ENCODE results near the gene KLF12. TPM values are rescaled to one million over a fixed set of nuclear protein-coding genes. Genes with fewer than 3 reads are reported as not detected.
A peak's percentile ranks its signal among the peaks of the same experiment; 100 is the strongest.

Gene KLF12
- total and polyA plus RNA-seq, 2 experiments from 2014 or later = 6.4 to 7.7 TPM

DNA sequence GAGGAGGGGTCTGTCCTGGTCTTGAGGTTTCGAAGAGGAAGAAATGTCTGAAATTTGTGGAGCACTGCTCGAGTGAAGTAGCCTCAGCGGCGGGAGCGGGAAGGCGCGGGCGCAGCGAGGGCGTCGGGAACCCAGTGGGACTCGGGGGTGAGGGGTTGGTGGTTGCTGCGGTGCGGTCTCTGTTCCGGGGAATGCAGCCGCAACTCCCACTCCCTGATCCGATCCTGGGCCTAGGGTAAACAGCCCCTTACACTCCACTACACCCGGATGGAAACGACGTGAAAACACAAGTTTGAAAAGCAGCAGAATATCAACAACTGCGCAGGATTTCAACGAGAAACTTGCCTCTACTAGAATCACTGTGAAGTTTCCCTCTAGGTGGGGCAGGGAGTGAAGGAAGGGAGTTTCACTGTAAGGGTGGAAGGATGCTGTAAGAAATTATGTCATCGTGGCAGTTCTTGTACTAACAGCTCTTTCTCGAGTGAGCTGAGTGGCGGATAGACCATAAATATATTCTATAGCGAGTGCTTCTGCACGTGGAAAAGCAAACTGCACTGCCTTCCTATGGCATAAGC, 2.0 kb upstream of the KLF12 start:
- Mint-ChIP-seq H3K27me3 (ENCODE audit: insufficient read depth, low read depth, poor library complexity) (peaks cover 5% of the 10 kb centered on the region), H3K36me3 (ENCODE audit: low read depth) (no peaks in the 10 kb centered on the region), H3K4me1 (peaks cover 13% of the 10 kb centered on the region), H3K27ac (no peak overlapping the region), H3K4me3 (no peak overlapping the region), H3K9me3 (no peaks in the 10 kb centered on the region)
- no peak for TF ChIP-seq NANOG (IDR thresholded peaks at IDR 0.05; ENCODE audit: borderline replicate concordance)
- no peak for TF ChIP-seq POLR2AphosphoS5 (IDR thresholded peaks at IDR 0.05; ENCODE audit: low read depth)
- no peak for TF ChIP-seq CREB1 (CRISPR knock-in tag; IDR thresholded peaks at IDR 0.05; ENCODE audit: low read depth)
- no peak for TF ChIP-seq ZNF331 (CRISPR knock-in tag; IDR thresholded peaks at IDR 0.05; ENCODE audit: low read depth)
- Histone ChIP-seq H3F3A (replicated peaks; ENCODE audit: low read depth) (no peaks in the 10 kb centered on the region; the same call in 1 of the 2 replicates), H3K4me3 (peak overlapping the region; percentile 95), H4K20me1 (replicated peaks; ENCODE audit: insufficient read depth) (no peaks in the 10 kb centered on the region), H3K4me1 (ENCODE audit: insufficient read depth) (peaks cover 9% of the 10 kb centered on the region), H3K27ac (ENCODE audit: low read depth) (peak overlapping the region; percentile 93), H3K36me3 (ENCODE audit: insufficient read depth) (no peaks in the 10 kb centered on the region), H3K79me2 (replicated peaks; ENCODE audit: insufficient read depth) (peaks cover 18% of the 10 kb centered on the region), H3K4me2 (peak overlapping the region; percentile 99), H2AFZ (peak overlapping the region; percentile 100), H3K27me3 (ENCODE audit: insufficient read depth) (peaks cover 18% of the 10 kb centered on the region), H3K9me2 (ENCODE audit: insufficient read depth) (no peaks in the 10 kb centered on the region)
- ATAC-seq (peak; percentile 6), DNase-seq (ENCODE audit: low spot score) (peak; percentile 43)

DNA sequence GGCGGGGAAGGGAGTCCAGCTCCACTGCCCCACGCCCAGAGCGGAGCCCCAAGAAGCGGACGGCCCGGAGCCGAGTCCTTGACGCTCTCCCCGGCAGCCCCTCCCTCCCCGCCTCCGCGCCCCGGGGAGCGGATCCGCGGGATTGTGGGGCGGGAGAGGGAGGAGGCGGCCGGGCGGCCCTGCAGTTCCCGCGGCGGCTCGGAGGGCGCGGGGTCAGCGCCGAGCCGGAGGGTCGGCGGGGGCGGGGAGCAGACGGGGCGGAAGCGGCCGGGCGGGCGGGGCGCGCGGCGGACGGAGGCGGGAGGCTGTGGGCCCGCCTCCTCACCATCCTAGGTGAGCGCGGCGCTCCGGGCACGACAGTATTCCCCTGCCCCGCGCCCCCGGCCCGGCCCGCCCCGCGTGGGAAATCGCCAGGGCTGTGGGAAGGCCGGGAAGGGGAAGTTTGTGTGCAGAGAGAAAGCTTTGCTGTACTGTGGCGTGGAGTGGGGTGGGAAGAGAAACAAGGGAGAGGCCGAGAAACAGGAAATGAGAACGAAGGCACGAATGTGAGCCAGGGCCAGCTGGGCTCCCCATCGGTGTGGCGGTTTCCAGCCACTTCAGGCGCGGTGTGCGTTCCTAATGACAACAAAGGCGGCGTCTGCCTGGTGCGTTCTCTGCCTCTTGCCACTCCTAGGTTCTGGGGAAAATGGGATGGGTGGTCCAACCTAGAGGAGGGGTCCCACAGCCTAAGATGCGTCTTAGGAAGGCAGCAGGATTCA, 1.3 kb upstream of the KLF12 start:
- Histone ChIP-seq H3F3A (replicated peaks; ENCODE audit: low read depth) (no peaks in the 10 kb centered on the region; the same call in 1 of the 2 replicates), H3K36me3 (ENCODE audit: insufficient read depth) (no peaks in the 10 kb centered on the region), H3K4me2 (peak overlapping the region; percentile 99), H3K9me2 (ENCODE audit: insufficient read depth) (no peaks in the 10 kb centered on the region), H3K79me2 (replicated peaks; ENCODE audit: insufficient read depth) (peaks cover 24% of the 10 kb centered on the region), H2AFZ (peak overlapping the region; percentile 100), H3K4me3 (peak overlapping the region; percentile 95), H3K4me1 (ENCODE audit: insufficient read depth) (peaks cover 9% of the 10 kb centered on the region), H3K27ac (ENCODE audit: low read depth) (peak overlapping the region; percentile 93), H3K27me3 (ENCODE audit: insufficient read depth) (peaks cover 18% of the 10 kb centered on the region), H4K20me1 (replicated peaks; ENCODE audit: insufficient read depth) (0 out of 2 replicates have a peak, but pooled peaks cover 4% of the 10 kb centered on the region)
- Mint-ChIP-seq H3K4me3 (peak overlapping the region; percentile 63; the same call in 1 of the 3 replicates), H3K4me1 (peaks cover 12% of the 10 kb centered on the region), H3K27me3 (ENCODE audit: insufficient read depth, low read depth, poor library complexity) (peaks cover 5% of the 10 kb centered on the region), H3K9me3 (no peaks in the 10 kb centered on the region), H3K27ac (no peak overlapping the region), H3K36me3 (ENCODE audit: low read depth) (no peaks in the 10 kb centered on the region)
- TF ChIP-seq, protein P1, sequence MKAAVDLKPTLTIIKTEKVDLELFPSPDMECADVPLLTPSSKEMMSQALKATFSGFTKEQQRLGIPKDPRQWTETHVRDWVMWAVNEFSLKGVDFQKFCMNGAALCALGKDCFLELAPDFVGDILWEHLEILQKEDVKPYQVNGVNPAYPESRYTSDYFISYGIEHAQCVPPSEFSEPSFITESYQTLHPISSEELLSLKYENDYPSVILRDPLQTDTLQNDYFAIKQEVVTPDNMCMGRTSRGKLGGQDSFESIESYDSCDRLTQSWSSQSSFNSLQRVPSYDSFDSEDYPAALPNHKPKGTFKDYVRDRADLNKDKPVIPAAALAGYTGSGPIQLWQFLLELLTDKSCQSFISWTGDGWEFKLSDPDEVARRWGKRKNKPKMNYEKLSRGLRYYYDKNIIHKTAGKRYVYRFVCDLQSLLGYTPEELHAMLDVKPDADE (IDR thresholded peaks at IDR 0.05) = 0 out of 2 replicates have a peak, but pooled peaks have one; percentile 26
- peak; percentile 42; the same call in 1 of the 2 replicates for TF ChIP-seq POLR2AphosphoS5 (IDR thresholded peaks at IDR 0.05; ENCODE audit: low read depth)
- TF ChIP-seq JUNB (IDR thresholded peaks at IDR 0.05; ENCODE audit: unreplicated experiment) = no peak
- peak; percentile 65 for ATAC-seq
- peak; percentile 89 for DNase-seq (ENCODE audit: low spot score)

DNA sequence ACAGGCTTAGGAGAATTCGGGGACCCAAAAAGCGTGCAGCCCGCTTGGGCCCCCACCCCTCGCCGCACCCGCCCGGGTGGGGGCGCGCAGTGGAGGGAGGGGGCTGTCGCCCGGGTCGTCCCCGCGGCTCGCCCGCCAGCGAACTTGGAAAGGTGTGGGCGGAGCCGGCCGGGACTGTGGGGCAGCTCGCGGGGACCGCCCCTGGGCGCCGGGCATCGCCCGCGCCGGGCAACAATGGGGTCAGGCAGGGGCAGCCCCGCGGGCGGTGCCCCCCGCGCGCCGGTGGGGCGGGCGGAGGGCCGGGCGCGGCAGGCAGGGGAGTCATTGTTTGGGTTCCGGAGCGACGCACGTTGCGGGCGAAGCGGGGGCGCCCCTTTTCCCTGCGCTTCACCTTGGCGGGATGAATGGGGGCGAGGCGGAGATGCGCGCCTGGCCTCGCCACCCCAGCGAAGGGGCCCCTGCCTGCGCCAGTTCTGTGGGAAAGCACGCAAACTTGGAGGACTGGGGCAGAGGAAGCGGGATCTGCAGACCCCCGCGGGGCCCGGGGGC, 647 bp upstream of the KLF12 start:
- DNase-seq (ENCODE audit: low spot score) (no peak), ATAC-seq (peak; percentile 21)
- H3K27ac ChIP-seq (ENCODE audit: low read depth) = peak overlapping the region; percentile 92; the same call in 1 of the 2 replicates
- no peak overlapping the region for H3K27ac Mint-ChIP-seq
- H3K36me3 Mint-ChIP-seq (ENCODE audit: low read depth) = no peaks in the 10 kb centered on the region
- H3K9me2 ChIP-seq (ENCODE audit: insufficient read depth) = no peaks in the 10 kb centered on the region
- peaks cover 13% of the 10 kb centered on the region for H3K4me1 Mint-ChIP-seq
- peak overlapping the region; percentile 88 for H3K4me2 ChIP-seq
- H3K9me3 Mint-ChIP-seq = no peaks in the 10 kb centered on the region
- peak overlapping the region; percentile 95 for H3K4me3 ChIP-seq
- H3K27me3 Mint-ChIP-seq (ENCODE audit: insufficient read depth, low read depth, poor library complexity) = peaks cover 5% of the 10 kb centered on the region
- H3F3A ChIP-seq (replicated peaks; ENCODE audit: low read depth) = no peaks in the 10 kb centered on the region; the same call in 1 of the 2 replicates
- H2AFZ ChIP-seq = peak overlapping the region; percentile 94; the same call in 1 of the 2 replicates
- no peaks in the 10 kb centered on the region for H3K36me3 ChIP-seq (ENCODE audit: insufficient read depth)
- H3K79me2 ChIP-seq (replicated peaks; ENCODE audit: insufficient read depth) = peaks cover 31% of the 10 kb centered on the region
- H3K4me1 ChIP-seq (ENCODE audit: insufficient read depth) = peaks cover 9% of the 10 kb centered on the region
- 0 out of 2 replicates have a peak, but pooled peaks cover 4% of the 10 kb centered on the region for H4K20me1 ChIP-seq (replicated peaks; ENCODE audit: insufficient read depth)
- H3K27me3 ChIP-seq (ENCODE audit: insufficient read depth) = peaks cover 18% of the 10 kb centered on the region
- H3K4me3 Mint-ChIP-seq = peak overlapping the region; percentile 67; the same call in 2 of the 3 replicates
- TF ChIP-seq, protein P2, sequence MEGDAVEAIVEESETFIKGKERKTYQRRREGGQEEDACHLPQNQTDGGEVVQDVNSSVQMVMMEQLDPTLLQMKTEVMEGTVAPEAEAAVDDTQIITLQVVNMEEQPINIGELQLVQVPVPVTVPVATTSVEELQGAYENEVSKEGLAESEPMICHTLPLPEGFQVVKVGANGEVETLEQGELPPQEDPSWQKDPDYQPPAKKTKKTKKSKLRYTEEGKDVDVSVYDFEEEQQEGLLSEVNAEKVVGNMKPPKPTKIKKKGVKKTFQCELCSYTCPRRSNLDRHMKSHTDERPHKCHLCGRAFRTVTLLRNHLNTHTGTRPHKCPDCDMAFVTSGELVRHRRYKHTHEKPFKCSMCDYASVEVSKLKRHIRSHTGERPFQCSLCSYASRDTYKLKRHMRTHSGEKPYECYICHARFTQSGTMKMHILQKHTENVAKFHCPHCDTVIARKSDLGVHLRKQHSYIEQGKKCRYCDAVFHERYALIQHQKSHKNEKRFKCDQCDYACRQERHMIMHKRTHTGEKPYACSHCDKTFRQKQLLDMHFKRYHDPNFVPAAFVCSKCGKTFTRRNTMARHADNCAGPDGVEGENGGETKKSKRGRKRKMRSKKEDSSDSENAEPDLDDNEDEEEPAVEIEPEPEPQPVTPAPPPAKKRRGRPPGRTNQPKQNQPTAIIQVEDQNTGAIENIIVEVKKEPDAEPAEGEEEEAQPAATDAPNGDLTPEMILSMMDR (conservative IDR thresholded peaks at IDR 0.05; ENCODE audit: low read depth in 2 of 2) = no peak
- TF ChIP-seq CREB1 (CRISPR knock-in tag; IDR thresholded peaks at IDR 0.05; ENCODE audit: low read depth) (no peak), POLR2AphosphoS5 (IDR thresholded peaks at IDR 0.05; ENCODE audit: low read depth) (no peak), EZH2 (IDR thresholded peaks at IDR 0.05; ENCODE audit: low read depth, unreplicated experiment) (no peak)

Data from GM23338 (cell line).